ENCODE data around the gene ITGA4.

GRCh38 chr2:181552808-181553207, 95.6 kb downstream of the ITGA4 start:
- TF ChIP-seq POLR2AphosphoS5 (IDR thresholded peaks at IDR 0.05): no peak
- no peak for TF ChIP-seq CTCF (IDR thresholded peaks at IDR 0.05)
- no peak for TF ChIP-seq POLR2A (IDR thresholded peaks at IDR 0.05)

Measured in sigmoid colon (tissue), 4 donors.